ENCODE results near the gene MYH9.

DNA sequence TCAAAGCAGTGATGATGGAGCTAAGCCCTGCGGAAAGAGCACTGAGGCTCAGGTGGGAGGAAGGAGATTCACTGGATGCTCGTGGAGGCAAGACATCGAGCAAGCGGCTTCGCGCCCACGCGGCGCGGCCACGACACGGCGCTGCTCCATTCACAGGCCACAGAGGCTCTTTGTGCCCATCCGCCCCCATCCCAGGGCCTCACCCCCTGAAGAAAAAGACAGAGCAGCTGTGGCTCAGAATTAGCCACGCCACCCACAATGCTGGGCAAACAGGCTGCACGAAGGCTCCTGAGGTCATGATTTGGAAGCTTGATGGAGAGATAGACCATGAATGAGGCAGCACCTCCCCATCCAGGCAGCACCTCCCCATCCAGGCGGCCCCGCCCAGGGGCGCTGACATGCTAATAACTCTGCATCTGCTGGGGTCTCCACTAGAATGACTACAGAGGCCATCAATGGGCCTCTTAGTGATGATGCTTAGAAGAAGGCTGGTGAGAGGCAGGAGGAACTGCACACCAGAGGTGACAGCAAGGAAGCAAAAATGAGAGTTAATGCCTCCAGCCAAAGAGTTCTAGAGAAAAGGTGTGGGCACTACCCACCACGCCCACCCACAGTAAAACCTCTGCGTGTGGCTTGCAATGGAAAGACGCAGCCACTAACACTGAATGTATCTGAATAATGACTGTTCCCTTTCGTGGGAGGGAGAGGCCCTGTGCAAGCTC, 43.5 kb downstream of the MYH9 start:
- TF ChIP-seq, protein P1, sequence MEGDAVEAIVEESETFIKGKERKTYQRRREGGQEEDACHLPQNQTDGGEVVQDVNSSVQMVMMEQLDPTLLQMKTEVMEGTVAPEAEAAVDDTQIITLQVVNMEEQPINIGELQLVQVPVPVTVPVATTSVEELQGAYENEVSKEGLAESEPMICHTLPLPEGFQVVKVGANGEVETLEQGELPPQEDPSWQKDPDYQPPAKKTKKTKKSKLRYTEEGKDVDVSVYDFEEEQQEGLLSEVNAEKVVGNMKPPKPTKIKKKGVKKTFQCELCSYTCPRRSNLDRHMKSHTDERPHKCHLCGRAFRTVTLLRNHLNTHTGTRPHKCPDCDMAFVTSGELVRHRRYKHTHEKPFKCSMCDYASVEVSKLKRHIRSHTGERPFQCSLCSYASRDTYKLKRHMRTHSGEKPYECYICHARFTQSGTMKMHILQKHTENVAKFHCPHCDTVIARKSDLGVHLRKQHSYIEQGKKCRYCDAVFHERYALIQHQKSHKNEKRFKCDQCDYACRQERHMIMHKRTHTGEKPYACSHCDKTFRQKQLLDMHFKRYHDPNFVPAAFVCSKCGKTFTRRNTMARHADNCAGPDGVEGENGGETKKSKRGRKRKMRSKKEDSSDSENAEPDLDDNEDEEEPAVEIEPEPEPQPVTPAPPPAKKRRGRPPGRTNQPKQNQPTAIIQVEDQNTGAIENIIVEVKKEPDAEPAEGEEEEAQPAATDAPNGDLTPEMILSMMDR (IDR thresholded peaks at IDR 0.05) = no peak
- no peak for TF ChIP-seq POLR2A (IDR thresholded peaks at IDR 0.05)

All from heart left ventricle (tissue), 13 donors.